ENCODE data around the gene JMJD1C. TPM values are rescaled to one million over a fixed set of nuclear protein-coding genes. Genes with fewer than 3 reads are reported as not detected.

JMJD1C gene
- total RNA-seq, 1 donor from 2014 or later = 186 TPM

GRCh38 chr10:63210611-63211196 lies 255.1 kb downstream of the JMJD1C start:
- no peak for DNase-seq

DNA sequence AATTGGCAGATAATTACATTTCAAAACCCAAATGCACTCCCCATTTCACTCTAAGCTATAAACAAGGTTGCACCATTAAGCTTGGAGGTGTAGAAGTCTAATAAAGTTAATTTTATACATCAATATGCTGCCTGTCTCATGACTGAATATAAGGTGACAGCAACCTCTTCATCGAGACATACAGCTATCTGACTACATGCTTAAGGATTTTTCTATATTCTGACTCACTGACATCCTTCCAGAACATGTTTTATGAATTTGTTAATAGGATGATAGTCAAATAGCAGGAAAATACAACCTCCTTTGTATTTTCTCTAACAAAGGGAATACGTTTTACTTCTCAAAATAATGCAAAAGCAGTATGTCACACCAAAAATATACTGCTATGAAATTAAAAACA lies 256.1 kb downstream of the JMJD1C start:
- DNase-seq = no peak

DNA sequence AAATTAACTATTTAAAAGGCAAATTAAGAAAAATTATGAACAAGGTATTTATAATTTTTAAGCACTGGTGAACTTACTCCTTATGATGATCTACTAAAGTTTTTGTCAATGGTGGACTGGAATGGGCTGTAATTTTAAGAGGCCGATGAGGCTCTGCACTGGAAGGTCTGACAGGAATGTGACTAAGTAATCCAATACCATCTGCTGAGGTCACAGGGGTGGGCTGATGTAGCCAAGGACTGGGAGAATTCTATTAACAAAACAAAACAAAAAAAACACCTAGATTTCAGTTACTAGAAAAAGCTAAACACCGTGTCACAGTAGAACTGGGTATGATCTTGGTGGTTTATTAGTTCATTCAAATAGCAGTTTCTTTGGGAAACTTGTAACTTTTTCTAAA lies 256.8 kb downstream of the JMJD1C start:
- no peak for DNase-seq

GRCh38 chr10:63206997-63207811 lies 258.6 kb downstream of the JMJD1C start:
- DNase-seq = peak; percentile 87

GRCh38 chr10:63206576-63206975 lies 259.2 kb downstream of the JMJD1C start:
- no peak for DNase-seq

GRCh38 chr10:63205421-63205820 lies 260.4 kb downstream of the JMJD1C start:
- no peak for DNase-seq

- DNase-seq = no peak
Observed at GRCh38 chr10:63204667-63205391, 260.9 kb downstream of the JMJD1C start.

DNA sequence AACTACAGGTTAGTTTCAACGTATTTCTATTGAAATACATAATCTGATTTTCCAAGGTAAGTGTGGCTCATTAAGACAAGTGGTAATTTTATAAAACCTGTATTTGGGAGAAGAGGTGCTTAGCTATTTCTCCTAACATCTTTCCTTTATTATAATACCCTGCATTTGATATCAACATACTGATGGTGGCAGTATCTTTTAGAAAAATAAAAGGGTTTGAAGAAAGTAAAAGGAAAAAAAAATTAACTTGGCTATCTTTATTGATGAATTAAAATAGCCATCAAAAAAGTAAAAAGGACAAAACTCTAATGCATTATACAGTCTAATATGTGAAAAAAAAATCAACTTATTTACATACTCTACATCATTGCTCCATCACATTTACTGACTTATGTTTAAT lies 264.7 kb downstream of the JMJD1C start:
- no peak for DNase-seq

DNA sequence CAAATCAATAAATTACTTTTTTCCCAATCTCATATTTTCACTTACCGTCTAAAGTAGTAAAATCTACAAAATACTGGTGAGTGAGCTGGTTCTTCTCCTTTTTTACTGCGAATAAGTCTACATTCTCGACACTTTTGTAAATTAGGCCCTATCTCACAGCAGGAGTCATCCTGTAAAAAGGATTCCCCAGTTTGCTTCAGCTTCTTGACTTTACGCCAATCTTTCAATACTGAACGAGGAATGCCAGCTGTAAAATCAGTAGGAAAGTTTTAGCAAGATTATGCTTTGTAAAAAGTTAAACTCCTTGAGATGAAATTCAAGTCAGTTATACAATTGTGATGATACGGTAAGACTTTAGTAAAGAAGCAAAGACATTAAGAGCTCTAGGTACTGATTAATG lies 265.3 kb downstream of the JMJD1C start:
- no peak for DNase-seq

DNA sequence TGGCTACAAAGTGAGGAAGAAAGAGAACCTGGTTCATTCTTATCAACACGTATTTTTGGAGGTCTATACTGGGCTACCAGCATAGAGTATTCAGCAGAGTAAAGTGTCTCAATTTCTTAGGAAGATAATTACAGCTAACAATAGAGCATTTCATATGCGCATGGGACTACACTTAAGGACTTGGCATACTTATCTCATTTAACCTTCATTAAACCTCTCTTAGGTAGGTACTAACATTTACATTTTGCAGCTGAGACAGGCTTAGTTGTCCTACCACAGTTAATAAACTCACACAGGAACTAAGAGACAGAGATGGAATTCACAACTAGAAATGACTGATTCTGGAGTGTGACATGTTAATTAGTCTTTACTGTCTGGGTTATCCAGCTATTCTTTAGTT lies 266.1 kb downstream of the JMJD1C start:
- DNase-seq = no peak

DNA sequence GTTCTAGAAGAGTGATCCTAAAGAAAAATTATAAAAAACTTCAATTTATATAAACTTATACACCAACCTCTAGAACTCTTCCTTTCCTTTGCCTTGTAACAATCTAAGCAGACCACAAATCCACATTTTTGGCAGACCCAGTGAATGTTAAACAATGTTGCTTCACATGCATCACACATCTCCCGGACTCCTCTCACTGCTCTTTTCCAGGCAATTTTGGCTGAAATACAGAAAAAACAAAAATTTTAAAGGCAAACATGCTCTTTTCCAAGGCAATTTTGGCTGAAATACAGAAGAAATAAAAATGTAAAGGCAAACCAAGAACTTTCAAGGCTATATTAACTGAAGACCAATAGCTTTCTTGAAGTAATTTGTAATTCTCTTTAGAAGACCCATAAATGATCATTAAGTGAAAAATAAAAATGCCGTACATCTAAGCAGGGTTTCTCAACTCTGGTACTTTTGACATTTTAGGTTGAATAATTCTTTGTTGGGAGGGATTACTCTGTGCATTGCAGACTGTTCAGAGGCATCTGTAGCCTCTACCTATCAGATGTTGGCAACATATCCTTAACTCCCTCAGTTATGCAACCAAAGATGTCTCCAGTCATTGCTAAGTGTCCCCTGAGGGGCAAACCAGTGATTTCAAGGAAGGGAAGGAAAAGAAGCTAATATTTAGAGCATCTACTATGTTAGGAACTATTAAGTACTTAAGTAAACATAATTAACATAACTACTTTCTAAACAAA lies 268.3 kb downstream of the JMJD1C start:
- DNase-seq = peak; percentile 82

GRCh38 chr10:63192826-63193225 lies 273.0 kb downstream of the JMJD1C start:
- DNase-seq = no peak

- no peak for DNase-seq
Observed at GRCh38 chr10:63175534-63175933, 290.2 kb downstream of the JMJD1C start.

- DNase-seq = no peak
Observed at GRCh38 chr10:63173468-63174232, 292.1 kb downstream of the JMJD1C start.

DNA sequence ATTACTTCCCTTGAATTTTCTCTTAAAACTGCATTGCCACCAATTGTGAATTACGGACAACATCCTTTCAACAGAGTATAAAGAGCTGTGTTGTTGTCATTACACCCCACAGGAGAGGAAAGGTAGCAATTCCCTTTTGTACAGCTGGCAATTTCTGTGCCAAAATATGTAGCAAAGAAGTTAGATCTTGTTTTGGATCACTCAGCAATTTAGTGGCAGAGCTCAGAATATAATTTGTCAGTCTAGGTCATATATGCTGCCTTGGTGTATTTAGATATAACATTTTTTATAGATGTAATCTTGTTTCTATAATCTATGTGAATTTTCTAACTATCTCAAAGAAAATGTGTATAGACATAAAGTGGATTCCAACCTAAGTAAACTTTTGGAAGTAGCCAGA lies 293.9 kb downstream of the JMJD1C start:
- no peak for DNase-seq

DNA sequence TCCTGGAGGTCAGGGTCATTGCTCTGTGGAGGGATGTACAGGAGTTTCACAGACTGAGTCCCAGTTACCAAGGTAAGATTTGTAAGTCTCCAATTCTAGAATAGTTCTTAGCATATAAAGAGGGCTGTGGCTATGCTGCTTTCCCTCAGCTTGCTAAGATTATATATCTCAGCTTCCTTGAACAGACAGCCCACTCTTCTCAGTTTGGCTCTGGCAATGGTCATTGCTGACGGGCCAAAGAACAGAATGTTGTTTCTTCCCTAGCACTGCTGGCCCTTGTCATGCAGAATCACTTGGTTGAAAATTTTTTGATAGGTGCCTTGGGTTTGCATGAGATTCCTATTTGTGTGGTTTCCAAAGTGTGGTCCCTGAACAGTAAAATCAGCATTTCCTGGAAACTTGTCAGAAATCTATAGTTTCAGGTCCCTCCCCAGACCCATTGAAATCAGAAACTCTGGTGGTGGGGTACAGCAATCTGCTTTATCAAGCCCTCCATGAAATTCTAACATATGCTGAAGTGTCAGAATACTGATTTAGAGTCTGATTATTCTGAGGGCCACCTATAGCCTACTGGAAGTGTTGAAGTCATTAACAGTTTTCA lies 294.4 kb downstream of the JMJD1C start:
- no peak for DNase-seq

DNA sequence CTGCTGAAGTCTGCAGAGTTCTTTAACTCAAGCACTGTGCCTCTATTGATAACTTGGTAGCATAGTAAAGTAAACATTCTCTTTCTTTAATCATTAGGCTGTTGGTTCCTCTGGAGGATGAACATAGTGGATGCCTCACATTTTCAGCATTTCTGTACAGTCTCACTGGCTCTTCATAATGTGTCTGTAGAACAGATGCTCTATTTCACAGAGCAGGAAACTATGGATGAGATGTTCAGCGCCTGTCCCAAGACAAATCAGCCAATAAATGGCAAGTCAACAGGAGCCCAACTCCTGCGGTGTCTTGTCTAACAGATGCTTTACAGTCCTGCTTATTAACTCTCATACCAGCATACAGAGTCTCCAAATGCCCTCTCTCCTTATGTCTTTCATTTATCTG lies 296.2 kb downstream of the JMJD1C start:
- DNase-seq = no peak

DNA sequence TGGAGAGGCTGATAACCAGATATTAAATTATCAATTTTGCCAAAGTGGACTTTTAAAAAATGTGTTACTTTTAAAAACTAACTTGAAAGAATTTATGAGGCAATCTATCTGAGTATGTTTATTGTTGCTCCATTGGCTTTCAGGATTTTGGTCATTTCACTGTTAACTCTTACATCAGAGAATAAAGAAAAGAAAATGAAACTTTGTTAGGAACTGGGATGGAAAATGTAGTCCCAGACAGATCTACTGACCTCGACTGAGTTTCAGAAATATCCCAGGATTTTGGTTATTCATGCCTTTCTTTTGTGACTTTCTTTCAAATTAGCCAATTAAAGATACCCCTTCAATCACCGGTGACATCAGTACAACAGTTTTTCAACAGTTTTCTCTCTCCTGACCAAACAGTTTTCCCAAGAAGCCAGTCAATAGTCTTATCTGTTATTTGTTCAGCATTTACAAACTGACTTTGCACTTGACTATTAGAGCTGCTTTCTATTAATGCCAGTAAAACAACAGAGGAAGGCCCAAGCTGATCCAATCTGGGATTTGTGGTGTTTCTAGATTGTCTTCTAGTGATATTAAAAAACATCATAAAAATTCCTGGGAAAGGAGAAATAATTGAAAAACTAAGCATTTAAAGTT lies 296.8 kb downstream of the JMJD1C start:
- no peak for DNase-seq

GRCh38 chr10:63166742-63167258 lies 299.0 kb downstream of the JMJD1C start:
- DNase-seq = peak; percentile 62

DNA sequence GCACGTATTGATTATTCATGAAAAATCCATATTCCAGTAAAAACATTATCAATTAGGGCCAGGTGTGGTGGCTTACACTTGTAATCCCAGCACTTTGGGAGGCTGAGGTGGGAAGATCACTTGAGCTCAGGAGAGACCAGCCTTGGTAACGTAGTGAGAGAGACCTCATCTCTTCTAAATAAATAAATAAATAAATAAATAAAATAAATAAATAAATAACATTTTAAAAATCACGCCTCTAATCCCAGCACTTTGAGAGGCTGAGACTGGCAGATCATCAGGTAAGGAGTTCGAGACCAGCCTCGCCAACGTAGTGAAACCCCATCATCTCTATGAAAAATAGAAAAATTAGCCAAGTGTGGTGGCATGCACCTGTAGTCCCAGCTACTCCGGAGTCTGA lies 300.5 kb downstream of the JMJD1C start:
- DNase-seq = no peak

DNA sequence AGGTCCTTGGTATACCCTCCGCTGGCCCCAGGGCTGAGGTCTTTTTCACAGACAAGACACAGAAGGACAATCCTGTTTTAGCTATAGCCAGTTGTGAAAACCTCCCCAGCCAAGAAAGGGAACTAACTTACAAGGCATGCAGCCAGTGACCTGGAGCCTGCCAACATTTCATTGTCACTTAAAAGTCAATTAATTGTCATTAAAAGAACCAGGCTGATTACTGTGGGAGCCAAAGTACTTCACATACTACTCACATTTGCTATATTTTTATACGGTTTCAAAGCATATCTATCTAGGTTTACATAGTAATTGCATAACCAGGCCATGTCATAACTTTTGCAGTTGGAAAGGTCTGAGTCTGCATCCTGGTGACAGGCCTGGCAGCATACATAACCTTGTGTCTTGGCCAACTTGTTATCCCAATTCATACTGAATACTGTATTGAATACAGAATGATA lies 301.6 kb downstream of the JMJD1C start:
- no peak for DNase-seq

Measured in skin of body (tissue), 2 donors.